Activated CD4-positive, alpha-beta T cell treated with anti-CD3 and anti-CD28 coated beads, Interleukin-10, Interleukin-2, amounts not matched to agents 100 ng/mL and 50 ng/mL, durations not matched to agents 16 hours and 8 hours (primary cell): ENCODE measurements around the gene TCP1.
"Not testable (repeated sequence)": the region's sequence is repeated elsewhere in the genome, so short reads cannot be mapped to it uniquely, and the experiment has no call there.

ENCODE experiments used
- DNase-seq: peaks from one replicate; pipeline ENCODE4 v3.0.0-alpha.2; 2020

Gene TCP1

GRCh38 chr6:159789377-159790148, at the start of gene TCP1:
TCP1 (minus strand) TSS chr6:159789602; CDS start chr6:159789468, 134 bp downstream.
- DNase-seq = peak; percentile 99

GRCh38 chr6:159838020-159838744, 48.8 kb upstream of the TCP1 start:
- no peak for DNase-seq

GRCh38 chr6:159837511-159837910, 48.1 kb upstream of the TCP1 start:
- no peak for DNase-seq

GRCh38 chr6:159836718-159837490, 47.5 kb upstream of the TCP1 start:
- no peak for DNase-seq

GRCh38 chr6:159833997-159834603, 44.7 kb upstream of the TCP1 start:
- no peak for DNase-seq

GRCh38 chr6:159833556-159833955, 44.2 kb upstream of the TCP1 start:
- DNase-seq = no peak

- no peak for DNase-seq
Measured at GRCh38 chr6:159832946-159833345, 43.5 kb upstream of the TCP1 start.

GRCh38 chr6:159831373-159831679, 41.9 kb upstream of the TCP1 start:
- no peak for DNase-seq

- DNase-seq = no peak
Measured at GRCh38 chr6:159830501-159831372, 41.3 kb upstream of the TCP1 start.

- no peak for DNase-seq
Measured at GRCh38 chr6:159829526-159829925, 40.1 kb upstream of the TCP1 start.

- DNase-seq = no peak
Measured at GRCh38 chr6:159828074-159828473, 38.7 kb upstream of the TCP1 start.

GRCh38 chr6:159826968-159827647, 37.7 kb upstream of the TCP1 start:
- no peak for DNase-seq

- DNase-seq = no peak
Measured at GRCh38 chr6:159826004-159826403, 36.6 kb upstream of the TCP1 start.

- DNase-seq = not testable (repeated sequence)
Measured at GRCh38 chr6:159824690-159825089, 35.3 kb upstream of the TCP1 start.

GRCh38 chr6:159823953-159824352, 34.6 kb upstream of the TCP1 start:
- no peak for DNase-seq

GRCh38 chr6:159821726-159822125, 32.3 kb upstream of the TCP1 start:
- no peak for DNase-seq

GRCh38 chr6:159821122-159821521, 31.7 kb upstream of the TCP1 start:
- DNase-seq = no peak

- DNase-seq = peak; percentile 50
Measured at GRCh38 chr6:159819932-159820640, 30.7 kb upstream of the TCP1 start.

GRCh38 chr6:159819098-159819497, 29.7 kb upstream of the TCP1 start:
- DNase-seq = no peak

- DNase-seq = no peak
Measured at GRCh38 chr6:159817951-159818739, 28.7 kb upstream of the TCP1 start.
